ENCODE data around the gene DOCK4.

The DOCK4 gene

DNA sequence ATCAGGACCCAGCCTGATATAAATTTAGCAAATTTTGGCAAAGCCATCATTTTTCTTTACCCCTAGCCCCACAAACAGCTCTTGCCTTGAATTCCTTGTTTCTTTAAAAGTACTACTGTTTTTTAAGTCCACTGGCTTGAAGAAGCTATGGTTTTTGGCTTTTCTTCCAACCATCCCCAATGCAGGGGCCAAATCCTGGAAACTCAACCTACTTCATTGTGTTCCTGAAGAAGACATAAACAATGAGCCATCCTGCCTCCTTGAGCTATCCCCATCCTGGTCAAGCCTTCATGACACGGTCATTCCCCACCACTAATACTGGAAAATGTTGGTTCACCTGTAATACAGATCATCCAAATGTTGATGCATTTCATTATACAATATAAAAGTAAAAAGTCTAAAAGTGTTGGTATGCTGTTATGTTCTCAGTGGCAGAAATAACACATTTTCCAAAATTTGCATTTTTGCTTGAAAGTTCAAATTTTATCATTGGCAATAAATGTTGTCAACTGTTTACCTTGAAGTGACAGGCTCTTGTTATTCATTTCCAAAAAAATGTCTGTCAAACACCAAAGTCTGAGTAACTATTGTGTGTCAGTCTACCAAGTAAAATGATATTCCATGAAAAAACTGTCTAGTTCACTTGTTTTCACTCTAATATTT, 92.2 kb downstream of the DOCK4 start:
- peaks cover 3% of the 10 kb centered on the region for H3K27me3 Mint-ChIP-seq
- no peak overlapping the region for H3K27ac Mint-ChIP-seq
- H3K4me3 Mint-ChIP-seq, result no peak overlapping the region

DNA sequence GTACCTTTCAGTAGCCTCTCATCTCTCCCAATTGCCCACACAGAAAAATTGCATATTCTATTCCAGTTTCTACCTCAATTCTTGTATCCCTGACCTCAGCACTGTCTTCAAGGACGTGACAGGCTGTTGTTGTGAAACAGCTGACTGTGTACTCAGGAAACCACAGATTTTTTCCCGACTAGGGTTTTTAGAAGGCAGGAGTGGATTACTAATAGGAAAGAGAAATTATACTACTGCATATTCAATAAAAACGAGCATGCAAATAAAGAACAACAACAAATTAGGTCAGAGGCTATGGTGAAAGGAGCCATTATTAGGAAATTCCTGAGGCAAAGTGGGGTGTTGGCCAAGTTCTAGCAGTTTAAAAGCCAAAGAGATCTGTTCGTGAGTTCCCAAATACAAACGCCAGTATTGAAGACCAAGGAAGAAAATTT, 93.4 kb downstream of the DOCK4 start:
- no peaks in the 10 kb centered on the region for H3K4me1 Mint-ChIP-seq (ENCODE audit: low read depth)
- no peaks in the 10 kb centered on the region for H3K9me3 Mint-ChIP-seq (ENCODE audit: low read depth)
- H3K36me3 Mint-ChIP-seq, result no peaks in the 10 kb centered on the region
- H3K27me3 Mint-ChIP-seq, result peaks cover 3% of the 10 kb centered on the region
- no peak overlapping the region for H3K27ac Mint-ChIP-seq
- no peak overlapping the region for H3K4me3 Mint-ChIP-seq

More for the DNA sequence above, 92.2 kb downstream of the DOCK4 start:
- Mint-ChIP-seq H3K4me1 (ENCODE audit: low read depth) (no peaks in the 10 kb centered on the region), H3K36me3 (no peaks in the 10 kb centered on the region), H3K9me3 (ENCODE audit: low read depth) (no peaks in the 10 kb centered on the region)

DNA sequence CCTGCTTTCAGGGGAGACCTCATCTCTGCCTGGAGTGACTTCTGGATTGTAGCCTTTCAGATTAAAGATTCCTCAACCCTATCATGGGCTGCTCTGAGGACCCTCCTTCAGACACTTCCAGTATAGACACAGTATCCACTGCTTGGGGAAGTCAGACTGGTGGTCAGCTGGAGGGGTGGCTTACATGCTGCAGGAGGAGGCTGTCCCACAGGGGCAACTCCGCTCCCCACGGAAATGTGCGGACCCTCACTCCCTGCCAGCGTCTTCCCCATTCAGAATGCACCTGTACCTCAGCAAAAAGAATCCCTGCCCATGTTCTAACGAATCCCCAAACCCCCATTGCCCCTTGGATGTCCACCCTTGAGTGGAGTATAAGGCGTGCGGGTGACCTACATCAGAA, 95.5 kb downstream of the DOCK4 start:
- Mint-ChIP-seq H3K27ac (no peak overlapping the region), H3K4me1 (ENCODE audit: low read depth) (no peaks in the 10 kb centered on the region), H3K4me3 (no peak overlapping the region), H3K9me3 (ENCODE audit: low read depth) (no peaks in the 10 kb centered on the region), H3K36me3 (no peaks in the 10 kb centered on the region), H3K27me3 (peaks cover 2% of the 10 kb centered on the region)

DNA sequence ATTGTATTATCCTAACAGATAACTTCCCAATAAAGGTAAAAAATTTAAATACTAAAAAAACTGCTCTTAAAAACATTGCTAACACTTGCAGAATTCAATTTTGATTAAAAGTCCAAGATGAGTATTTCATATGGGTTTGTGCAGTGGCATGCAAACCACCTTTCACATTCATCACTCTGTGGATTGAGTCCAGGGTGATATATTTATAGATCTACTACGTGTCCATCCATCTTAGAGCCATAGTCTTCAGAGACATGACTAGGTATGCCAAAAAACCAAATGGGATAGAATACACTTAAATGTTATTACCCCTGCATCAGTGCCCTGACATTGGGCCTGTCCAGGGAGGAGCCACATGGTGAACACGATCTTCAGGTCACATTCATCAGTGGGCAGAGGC, 96.0 kb downstream of the DOCK4 start:
- no peaks in the 10 kb centered on the region for H3K4me1 Mint-ChIP-seq (ENCODE audit: low read depth)
- H3K27ac Mint-ChIP-seq, result no peak overlapping the region
- no peaks in the 10 kb centered on the region for H3K9me3 Mint-ChIP-seq (ENCODE audit: low read depth)
- no peak overlapping the region for H3K4me3 Mint-ChIP-seq
- peaks cover 2% of the 10 kb centered on the region for H3K27me3 Mint-ChIP-seq
- no peaks in the 10 kb centered on the region for H3K36me3 Mint-ChIP-seq

DNA sequence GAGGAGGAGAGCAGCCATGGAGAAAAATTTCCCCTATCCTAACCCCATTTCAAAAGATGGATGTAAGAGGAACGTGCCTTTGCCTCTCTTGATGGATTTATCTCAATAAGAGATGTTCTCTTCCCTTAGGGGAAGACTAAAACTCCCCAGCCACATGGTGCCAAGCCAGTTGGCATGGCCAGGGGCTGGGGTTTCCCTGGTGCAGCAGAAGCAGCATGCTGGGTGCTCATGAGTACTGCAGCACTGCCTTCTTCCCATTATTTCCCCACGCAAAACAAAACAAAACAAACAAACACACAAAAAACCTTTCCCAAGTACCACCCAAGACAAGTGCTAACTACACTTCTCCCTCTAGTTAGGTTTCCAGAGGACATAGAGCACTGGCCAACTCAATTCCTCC, 97.2 kb downstream of the DOCK4 start:
- H3K9me3 Mint-ChIP-seq (ENCODE audit: low read depth), result no peaks in the 10 kb centered on the region
- no peak overlapping the region for H3K27ac Mint-ChIP-seq
- peaks cover 2% of the 10 kb centered on the region for H3K27me3 Mint-ChIP-seq
- no peaks in the 10 kb centered on the region for H3K4me1 Mint-ChIP-seq (ENCODE audit: low read depth)
- H3K36me3 Mint-ChIP-seq, result no peaks in the 10 kb centered on the region
- H3K4me3 Mint-ChIP-seq, result no peak overlapping the region

DNA sequence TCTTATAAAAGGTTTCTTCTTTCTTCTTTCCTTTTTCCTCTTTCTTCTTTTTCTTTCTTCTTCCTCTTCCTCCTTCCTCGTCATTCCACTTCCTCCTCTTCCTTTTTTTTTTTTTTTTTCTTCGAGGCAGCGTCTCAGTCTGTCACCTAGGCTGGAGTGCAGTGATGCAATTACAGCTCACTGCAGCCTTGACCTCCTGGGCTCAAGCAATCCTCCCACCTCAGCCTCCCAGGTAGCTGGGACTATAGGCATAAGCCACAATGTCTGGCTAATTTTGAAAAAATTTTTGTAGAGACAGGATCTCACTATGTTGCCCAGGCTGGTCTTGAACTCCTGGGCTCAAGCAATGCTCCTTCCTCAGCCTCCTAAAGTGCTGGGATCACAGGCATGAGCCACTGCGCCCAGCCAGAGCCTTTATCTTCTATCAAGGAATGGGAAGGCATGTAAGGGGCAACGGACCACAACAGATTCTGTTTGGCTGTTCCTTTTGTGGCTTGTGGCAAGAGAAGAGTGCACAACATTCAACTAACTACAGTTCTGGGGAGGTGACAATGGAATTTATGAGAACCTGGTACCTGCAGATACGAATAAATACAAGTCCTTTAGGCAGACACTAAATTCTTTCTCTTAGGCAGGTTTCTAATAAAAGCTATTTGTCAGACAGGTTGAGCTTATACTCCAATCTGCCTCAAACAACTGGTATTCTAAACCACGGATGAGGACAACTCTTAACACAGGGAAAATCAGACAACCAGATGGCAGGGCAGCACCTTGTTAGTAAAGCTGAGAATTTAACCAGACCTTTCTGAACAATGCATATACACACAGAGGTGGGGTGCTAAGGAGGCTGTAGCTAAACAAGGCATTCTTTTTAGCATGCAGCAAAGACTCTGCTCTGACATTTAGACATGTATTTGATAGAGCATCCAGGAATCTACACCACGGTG, 100.3 kb downstream of the DOCK4 start:
- Mint-ChIP-seq H3K4me3 (no peak overlapping the region), H3K4me1 (ENCODE audit: low read depth) (no peaks in the 10 kb centered on the region), H3K9me3 (ENCODE audit: low read depth) (no peaks in the 10 kb centered on the region), H3K27me3 (peaks cover 2% of the 10 kb centered on the region), H3K27ac (no peak overlapping the region), H3K36me3 (no peaks in the 10 kb centered on the region)

DNA sequence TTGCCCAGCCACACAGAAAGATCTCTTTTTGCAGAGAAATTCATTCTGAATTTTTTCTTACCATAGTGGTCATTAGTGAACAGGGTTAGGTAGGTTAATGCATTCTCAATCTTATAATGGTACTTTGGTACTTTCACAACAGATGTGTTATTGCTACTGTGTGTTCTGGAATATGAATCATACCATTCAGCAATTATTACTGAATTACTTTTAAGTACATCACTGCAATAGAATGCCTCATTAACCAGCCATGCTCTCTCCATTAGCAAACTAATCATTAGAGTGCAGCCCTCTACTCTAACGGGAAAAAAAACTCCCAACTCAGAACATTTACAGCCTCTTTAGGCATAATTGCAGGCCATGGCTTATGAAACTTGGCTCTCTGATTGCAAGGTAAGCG, 102.1 kb downstream of the DOCK4 start:
- Mint-ChIP-seq H3K4me1 (ENCODE audit: low read depth) (no peaks in the 10 kb centered on the region), H3K36me3 (no peaks in the 10 kb centered on the region), H3K27me3 (no peaks in the 10 kb centered on the region), H3K4me3 (no peak overlapping the region), H3K9me3 (ENCODE audit: low read depth) (no peaks in the 10 kb centered on the region), H3K27ac (no peak overlapping the region)

DNA sequence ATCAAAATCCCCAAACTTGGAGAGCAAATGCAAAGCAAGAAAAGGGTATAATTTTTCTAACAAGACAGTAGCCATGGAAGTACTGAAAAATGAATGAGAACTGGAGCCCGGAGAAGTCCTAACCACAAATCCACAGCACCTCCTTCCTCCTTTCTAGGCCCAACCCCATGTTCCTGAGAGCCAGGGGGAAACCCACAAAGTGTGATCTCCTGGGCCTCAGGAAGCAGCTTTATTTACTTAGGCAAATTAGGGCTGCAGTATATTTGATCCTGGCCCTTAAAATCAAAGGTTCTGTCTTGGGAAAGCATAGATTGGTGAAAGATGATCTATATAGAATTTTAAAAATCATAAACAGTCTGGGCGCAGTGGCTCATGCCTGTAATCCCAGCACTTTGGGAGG, 103.0 kb downstream of the DOCK4 start:
- no peak overlapping the region for H3K27ac Mint-ChIP-seq
- no peaks in the 10 kb centered on the region for H3K4me1 Mint-ChIP-seq (ENCODE audit: low read depth)
- no peaks in the 10 kb centered on the region for H3K27me3 Mint-ChIP-seq
- no peaks in the 10 kb centered on the region for H3K36me3 Mint-ChIP-seq
- no peaks in the 10 kb centered on the region for H3K9me3 Mint-ChIP-seq (ENCODE audit: low read depth)
- no peak overlapping the region for H3K4me3 Mint-ChIP-seq

DNA sequence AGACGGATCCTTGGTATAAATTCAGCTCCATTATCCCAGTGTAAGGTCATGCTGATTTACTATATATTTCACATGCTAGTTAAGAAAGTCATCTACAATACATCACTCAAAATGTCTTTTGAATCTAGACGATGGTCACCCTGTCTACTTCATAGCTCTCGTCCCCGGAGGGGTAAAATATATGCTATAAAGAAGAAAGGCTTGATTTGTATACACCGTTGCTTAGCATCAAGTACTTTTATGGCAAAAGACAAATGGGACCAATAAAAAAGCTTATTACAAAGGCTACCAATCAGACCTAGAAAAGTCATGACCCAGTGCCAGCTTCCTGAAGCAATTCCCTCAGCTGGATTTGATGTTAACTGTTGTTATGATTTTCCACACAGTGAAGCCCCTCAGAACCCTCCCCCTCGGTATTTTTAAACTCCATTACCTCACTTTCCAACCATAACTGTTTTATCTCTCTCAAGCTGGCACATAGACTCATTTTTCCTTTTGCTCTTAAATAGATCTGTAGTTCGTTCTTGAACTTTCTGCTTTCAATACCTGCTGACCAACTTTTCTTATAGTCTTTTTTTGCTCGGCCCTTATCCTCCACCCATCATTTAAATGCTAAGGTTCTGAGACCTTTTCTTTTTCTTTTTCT, 104.9 kb downstream of the DOCK4 start:
- H3K9me3 Mint-ChIP-seq (ENCODE audit: low read depth), result no peaks in the 10 kb centered on the region
- H3K27me3 Mint-ChIP-seq, result no peaks in the 10 kb centered on the region
- no peaks in the 10 kb centered on the region for H3K36me3 Mint-ChIP-seq
- no peak overlapping the region for H3K4me3 Mint-ChIP-seq
- H3K4me1 Mint-ChIP-seq (ENCODE audit: low read depth), result no peaks in the 10 kb centered on the region
- no peak overlapping the region for H3K27ac Mint-ChIP-seq

DNA sequence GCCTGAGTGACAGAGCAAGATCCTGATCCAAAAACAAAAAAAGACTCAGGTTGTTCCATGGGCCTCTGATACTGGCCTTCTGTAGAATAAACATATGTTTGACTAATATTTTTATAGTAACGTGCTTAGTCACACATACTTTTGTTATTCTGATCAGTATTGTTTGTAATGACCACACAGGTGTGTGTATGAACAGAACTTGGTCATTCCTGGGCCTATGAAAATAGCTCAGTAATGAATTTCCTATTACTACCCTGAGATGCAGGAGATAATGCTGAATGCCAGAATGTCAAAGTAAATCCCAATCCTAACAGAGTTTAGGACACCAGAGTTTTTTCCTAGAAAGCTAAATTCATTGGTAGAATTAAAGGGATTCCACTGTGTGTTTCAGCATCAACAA, 108.7 kb downstream of the DOCK4 start:
- H3K4me1 Mint-ChIP-seq (ENCODE audit: low read depth), result no peaks in the 10 kb centered on the region
- no peaks in the 10 kb centered on the region for H3K27me3 Mint-ChIP-seq
- no peak overlapping the region for H3K27ac Mint-ChIP-seq
- H3K4me3 Mint-ChIP-seq, result no peak overlapping the region
- no peaks in the 10 kb centered on the region for H3K36me3 Mint-ChIP-seq
- H3K9me3 Mint-ChIP-seq (ENCODE audit: low read depth), result no peaks in the 10 kb centered on the region

DNA sequence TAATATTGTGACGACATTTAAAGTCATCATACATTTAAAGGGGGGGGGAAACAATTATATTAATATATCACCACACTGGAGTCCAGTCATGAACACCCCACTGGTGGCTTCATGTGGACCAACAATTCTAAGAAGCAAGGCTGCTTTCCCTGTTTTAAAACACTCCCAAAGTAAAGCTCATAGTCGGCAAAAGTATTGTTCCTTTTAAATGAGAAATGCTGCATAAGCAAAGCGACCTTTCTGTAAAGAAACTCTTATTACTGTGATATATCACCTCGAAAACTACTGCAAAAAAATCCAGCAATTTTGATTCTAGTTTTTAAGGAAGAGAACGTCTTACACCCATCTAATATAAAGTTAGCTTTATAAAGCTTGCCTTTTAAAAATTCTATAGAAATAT, 112.8 kb downstream of the DOCK4 start:
- Mint-ChIP-seq H3K4me1 (ENCODE audit: low read depth) (no peaks in the 10 kb centered on the region), H3K27ac (no peak overlapping the region), H3K4me3 (no peak overlapping the region), H3K36me3 (no peaks in the 10 kb centered on the region), H3K9me3 (ENCODE audit: low read depth) (no peaks in the 10 kb centered on the region), H3K27me3 (no peaks in the 10 kb centered on the region)

DNA sequence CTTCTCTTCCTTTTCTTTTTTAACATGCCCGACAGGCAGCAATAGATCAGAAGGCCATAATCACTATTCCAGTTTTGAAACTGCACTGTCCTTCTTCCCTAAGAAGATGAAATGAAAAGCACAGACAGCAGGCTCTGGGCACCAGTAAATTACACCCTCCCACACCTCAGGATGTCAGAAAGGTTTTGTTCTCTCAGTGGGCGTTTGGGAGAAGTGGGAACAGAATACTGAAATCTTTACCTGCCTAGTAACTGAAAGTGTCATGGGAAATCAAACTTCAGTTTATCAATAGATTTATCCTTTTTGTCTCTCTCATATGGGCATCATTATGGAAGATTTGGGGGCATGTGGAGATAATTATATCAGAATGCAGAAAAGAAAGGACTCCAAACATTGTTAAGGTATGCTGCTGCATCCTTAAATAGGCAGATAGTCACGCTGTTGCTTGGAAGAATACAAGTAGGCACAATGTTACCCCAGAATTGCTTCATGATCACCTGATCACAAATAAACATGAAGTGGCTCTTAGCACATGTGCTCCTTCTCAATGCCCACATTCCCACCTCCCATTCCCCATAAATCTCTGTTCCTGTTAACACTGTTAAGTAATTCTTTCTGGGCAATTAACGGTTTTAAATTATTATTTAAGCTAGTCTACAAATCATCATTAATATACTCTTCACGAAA, 113.3 kb downstream of the DOCK4 start:
- H3K27me3 Mint-ChIP-seq, result no peaks in the 10 kb centered on the region
- no peaks in the 10 kb centered on the region for H3K4me1 Mint-ChIP-seq (ENCODE audit: low read depth)
- H3K27ac Mint-ChIP-seq, result no peak overlapping the region
- no peaks in the 10 kb centered on the region for H3K9me3 Mint-ChIP-seq (ENCODE audit: low read depth)
- H3K36me3 Mint-ChIP-seq, result no peaks in the 10 kb centered on the region
- H3K4me3 Mint-ChIP-seq, result no peak overlapping the region

DNA sequence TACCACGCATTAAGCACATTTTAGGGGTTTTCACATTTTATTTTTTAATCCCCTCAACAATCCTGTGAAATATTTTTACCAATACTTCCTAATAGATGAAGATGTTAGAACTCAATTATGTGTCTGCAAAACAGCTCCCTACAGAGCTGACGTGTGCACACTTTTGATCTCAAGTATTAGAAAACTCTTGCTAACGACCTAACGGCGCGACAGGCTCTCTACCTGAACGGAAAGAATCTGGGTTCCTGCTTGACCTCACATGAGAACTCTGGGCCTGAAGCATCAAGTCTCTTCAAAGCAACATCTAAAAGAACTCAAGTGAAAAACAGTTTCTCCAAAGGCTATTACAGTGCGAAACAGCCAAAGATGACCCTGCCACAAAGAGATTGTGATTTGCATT, 113.9 kb downstream of the DOCK4 start:
- Mint-ChIP-seq H3K9me3 (ENCODE audit: low read depth) (no peaks in the 10 kb centered on the region), H3K4me3 (no peak overlapping the region), H3K27me3 (no peaks in the 10 kb centered on the region), H3K36me3 (no peaks in the 10 kb centered on the region), H3K4me1 (ENCODE audit: low read depth) (no peaks in the 10 kb centered on the region), H3K27ac (no peak overlapping the region)

DNA sequence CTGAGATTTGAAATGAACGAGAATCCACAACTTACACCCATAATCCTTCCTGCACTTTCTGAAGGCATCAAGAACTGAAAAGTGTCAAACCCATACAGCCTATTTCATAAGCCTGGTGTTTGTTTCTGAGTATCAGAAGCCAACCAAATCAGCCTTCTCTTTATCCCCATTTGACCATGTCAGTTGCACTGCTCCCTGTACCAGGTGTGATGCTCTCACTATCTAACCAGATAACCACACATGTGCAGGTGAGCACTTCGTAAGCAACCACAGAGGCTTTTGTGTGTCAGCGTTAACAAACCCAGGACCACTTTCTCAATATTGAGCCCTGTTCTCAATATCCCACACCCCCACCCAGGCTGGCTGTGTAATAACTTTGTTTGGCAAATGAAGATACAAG, 114.4 kb downstream of the DOCK4 start:
- H3K9me3 Mint-ChIP-seq (ENCODE audit: low read depth), result no peaks in the 10 kb centered on the region
- H3K36me3 Mint-ChIP-seq, result no peaks in the 10 kb centered on the region
- no peaks in the 10 kb centered on the region for H3K4me1 Mint-ChIP-seq (ENCODE audit: low read depth)
- H3K4me3 Mint-ChIP-seq, result no peak overlapping the region
- no peak overlapping the region for H3K27ac Mint-ChIP-seq
- no peaks in the 10 kb centered on the region for H3K27me3 Mint-ChIP-seq

DNA sequence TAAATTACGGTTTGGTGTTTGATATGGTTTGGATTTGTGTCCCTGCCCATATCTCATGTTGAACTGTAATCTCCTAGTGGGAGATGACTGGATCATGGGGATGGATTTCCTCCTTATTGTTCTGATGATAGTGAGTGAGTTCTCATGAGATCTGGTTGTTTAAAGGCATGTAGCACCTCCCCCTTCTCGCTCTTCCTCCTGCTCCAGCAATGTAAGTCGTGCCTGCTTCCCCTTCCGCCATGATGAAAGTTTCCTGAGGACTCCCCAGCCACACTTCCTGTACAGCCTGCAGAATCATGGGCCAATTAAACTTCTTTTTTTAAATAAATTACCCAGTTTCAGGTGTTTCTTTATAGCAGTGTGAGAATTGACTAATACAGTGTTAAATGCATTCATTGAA, 116.6 kb downstream of the DOCK4 start:
- H3K9me3 Mint-ChIP-seq (ENCODE audit: low read depth), result no peaks in the 10 kb centered on the region
- no peaks in the 10 kb centered on the region for H3K4me1 Mint-ChIP-seq (ENCODE audit: low read depth)
- no peak overlapping the region for H3K27ac Mint-ChIP-seq
- no peak overlapping the region for H3K4me3 Mint-ChIP-seq
- H3K27me3 Mint-ChIP-seq, result peaks cover 3% of the 10 kb centered on the region
- no peaks in the 10 kb centered on the region for H3K36me3 Mint-ChIP-seq
